Measurements from ENCODE around the gene BPIFB3.

The BPIFB3 gene

GRCh38 chr20:33063271-33063670, 9.6 kb downstream of the BPIFB3 start:
- DNase-seq = no peak

DNA sequence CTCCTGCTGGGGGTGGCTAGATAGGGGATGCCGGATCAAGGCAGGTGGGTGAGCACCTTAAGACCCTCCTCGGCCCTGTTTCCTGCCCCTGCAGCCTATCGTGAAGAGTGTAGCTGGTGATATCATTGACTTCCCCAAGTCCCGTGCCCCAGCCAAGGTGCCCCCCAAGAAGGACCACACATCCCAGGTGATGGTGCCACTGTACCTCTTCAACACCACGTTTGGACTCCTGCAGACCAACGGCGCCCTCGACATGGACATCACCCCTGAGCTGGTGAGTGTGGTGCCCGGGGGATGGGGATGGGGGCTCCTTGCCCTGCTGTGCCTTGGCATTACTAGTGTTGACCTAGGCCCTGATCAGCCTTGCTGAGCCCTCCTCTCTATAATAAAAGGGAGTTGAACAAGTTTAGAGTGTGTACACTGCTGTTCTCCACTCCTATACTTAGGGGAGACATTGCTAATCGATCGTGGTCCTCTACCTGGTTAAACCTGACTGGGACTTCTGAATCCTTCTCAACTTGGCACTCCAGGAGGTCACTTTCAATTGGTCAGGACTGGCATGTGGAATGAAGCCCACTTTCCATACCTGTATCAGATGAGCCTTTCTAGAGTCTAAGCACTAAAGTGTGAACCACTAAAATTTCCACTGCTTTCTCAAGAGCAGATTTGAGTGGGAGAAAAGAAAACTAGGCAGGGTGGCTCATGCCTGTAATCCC, 11.0 kb downstream of the BPIFB3 start:
- DNase-seq = no peak

- no peak for DNase-seq
Measured at GRCh38 chr20:33065785-33066184, 12.1 kb downstream of the BPIFB3 start.

DNA sequence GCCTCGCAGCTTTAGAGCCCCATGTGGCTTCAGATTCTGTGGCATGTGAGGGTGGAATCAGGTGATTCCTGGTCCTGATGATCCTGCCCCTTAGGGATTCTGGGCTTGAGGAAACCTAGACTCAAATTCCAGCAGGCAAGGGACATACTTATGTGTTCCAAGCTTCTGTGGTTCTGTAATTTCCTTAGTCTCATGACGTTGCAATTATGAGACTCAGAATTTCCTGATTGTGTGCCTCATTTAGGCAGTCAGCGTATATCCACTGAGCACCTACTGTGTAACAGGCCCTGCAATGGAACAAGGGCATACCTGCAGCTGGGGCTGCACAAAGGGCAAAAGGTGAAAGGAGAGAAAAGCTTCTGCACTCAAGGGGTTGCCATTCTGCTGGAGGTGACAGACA, 14.1 kb downstream of the BPIFB3 start:
- DNase-seq = no peak

GRCh38 chr20:33068251-33068939, 14.7 kb downstream of the BPIFB3 start:
- no peak for DNase-seq

DNA sequence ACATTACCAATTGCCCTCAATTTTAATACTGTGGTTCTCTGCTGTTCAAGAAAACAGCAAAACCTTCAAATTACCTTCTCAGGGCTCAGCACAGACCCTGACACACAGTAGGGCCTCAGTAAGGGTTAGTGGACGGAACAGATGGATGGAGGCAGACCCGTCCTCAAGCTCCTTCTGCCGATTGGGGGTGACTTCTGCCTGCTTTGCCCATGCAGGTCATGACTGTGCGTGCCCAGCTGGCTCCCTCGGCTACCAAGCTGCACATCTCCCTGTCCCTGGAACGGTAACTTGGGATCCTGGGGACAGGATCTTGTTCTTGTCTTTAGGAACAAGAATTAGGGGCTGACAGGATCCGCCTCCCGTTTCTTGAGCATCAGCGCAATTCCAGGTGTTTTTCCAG, 16.0 kb downstream of the BPIFB3 start:
- DNase-seq = no peak

DNA sequence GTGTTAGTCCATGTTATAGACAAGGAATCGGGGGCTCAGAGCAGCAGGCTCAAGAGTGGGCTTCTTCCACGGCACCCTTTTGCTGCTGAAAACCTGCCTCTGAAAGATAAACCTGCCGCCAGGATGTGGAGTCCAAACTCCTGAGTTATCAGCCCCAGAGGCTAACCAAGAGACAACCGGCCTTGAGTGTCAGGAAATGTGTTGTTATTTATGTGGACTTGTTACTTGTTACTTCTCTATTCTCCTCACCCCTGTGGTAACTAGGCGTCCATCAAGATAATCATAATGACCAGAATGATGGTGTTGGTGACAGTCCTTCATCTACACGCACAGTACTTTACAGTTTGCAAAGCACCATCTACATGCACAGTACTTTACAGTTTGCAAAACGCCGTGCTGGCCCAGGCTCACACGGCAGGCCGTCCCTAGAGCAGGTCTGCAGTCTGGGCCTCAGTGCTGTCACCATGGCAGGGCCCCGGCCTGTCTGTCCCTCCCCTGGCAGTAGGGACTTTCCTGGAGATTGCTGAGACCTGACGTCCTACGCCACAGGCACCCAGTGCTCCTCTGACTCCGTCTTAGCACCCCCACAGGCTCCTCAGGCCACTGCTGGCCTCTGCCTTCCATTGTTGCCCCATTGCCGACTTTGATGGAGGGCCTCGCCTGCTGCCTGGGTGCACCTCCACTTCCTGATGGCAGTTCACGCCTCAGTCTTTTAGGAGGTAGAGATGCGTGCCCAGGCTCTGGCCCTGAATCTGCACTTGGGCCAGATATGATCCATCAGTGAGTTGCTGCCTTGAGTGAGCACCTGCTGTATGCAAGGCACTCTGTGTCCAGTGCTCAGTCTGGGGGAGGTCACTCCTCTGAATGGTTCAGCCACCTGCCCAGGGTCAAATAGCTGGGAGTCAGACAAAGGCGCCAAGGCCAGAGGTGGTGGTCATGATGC, 16.7 kb downstream of the BPIFB3 start:
- no peak for DNase-seq

DNA sequence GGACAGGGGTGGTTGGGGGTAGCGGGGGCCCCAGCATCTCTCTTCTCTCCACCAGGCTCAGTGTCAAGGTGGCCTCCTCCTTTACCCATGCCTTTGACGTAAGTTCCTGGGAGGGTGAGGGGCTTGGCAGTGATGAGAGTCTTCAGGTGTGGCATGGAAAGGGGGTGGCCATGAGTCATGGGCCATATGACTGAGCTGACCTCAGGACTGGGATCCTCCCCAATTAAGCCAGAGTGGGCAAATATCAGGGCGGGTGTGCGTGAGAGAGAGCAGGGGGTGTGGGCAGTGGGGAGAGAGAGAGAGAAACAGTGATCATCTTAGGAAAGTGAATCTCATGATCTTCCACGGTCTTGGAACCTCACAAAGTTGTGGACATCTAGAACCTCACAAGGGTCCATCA, 17.5 kb downstream of the BPIFB3 start:
- DNase-seq = no peak

DNA sequence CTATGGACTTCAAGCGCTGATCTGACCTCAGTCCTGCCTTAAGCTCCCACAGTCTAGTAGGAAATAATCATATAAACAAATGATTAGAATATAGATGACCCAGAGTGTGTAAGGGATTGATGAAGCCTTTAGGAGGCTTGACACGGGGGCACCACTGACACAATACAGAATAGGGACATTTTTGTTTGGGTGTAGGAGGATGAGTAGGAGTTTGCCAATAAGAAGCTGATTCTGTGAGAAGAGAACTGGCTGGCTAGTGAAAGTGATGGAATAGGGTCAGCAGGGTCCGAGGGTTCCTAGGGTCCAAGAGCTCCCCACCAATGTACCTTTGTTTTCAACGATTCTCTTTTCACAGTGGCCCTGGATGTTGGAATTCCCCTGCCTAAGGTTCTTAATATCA, 18.7 kb downstream of the BPIFB3 start:
- no peak for DNase-seq

- DNase-seq = no peak
Measured at GRCh38 chr20:33072813-33073212, 19.1 kb downstream of the BPIFB3 start.

GRCh38 chr20:33074675-33075074, 21.0 kb downstream of the BPIFB3 start:
- no peak for DNase-seq

GRCh38 chr20:33075281-33075680, 21.6 kb downstream of the BPIFB3 start:
- DNase-seq = no peak

DNA sequence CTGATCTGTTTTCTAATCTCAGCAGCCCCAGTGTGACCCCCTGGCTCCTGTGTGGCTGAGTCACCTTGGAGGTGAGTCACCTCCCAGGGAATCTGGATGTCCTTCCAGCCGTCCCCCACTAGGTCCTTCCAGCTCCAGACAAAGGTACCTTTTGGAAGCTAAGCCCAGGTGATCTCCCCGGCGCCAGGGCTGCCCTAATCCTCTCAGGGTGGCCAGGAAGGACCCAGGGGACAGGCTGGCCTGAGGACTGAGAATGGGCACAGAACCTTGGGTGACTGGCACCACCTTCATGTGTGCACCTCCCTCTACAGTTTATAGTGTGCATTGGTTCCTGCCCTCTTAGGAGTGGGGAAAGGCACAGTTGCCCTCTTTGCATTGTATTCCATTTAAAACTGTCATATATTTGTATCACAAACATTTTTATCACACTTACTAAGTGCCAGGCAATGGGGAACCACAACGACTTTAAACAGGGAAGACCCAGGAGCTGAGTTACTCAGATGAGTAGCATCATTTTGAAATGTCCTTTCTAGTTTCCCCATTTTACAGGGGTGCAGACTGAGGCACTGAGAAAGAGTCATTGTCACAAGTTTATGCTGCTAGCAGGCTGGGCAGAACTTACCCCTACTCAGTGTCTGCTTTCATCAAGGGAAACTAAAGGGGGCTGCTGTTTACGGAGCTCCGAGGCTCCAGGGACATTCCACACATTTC, 23.1 kb downstream of the BPIFB3 start:
- peak; percentile 23 to 41 for DNase-seq

DNA sequence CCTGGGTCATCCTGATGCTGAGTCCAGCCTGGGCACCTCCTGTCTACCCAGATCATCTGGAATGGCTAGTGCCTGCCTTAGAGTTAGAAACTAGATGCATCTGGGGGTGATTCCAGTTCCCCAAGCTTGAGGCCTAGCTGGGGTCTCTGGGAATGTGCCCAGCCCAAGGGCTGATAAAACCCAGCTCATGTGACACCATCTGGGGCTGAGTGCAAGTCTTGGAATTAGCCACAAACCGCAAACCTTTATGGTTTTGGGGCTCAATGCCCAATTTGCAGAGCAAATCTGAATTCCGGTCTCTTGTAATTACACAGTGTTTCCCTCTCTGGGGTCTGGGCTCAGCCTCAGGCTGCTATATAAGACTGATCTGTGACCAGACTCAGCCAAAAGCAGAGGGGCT, 25.6 kb downstream of the BPIFB3 start, which contains the start of gene BPIFB4:
TSS of gene BPIFB4 (plus strand) at position 385 of the 400 bp plus-strand sequence. CDS start 1,884 bp downstream, outside the sequence.
- DNase-seq = no peak

DNA sequence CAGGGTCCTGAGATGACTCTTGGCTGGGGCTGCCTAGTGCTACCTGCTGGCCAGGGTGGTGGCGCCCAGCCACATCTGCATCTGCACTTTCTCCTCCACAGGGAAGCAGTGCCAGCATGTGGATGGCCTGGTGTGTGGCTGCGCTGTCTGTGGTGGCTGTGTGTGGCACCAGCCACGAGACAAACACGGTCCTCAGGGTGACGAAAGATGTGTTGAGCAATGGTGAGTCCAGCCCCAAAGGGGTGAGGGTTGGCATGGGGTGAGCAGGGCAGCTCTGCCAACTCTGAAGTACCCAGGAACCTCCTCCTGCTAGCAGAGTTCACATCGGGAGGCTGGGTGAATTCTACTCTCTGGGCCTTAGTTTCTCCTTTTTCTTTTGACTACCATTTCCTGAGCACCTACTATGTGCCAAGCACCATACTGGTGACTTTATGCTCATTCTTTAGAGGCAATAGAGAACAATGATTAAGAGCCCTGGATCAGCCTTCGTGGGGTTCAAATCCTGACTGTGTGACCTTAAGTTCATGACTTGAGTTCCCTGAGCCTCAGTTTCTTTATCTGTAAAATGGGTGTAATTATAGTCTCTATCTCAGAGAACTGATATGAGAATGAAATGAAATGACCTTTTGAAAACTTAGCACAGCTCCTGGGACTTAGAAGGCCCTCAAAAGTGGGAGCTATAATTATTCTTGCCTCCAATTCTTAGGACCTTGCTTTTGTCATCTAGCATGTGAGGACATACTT, 27.9 kb downstream of the BPIFB3 start:
- no peak for DNase-seq

GRCh38 chr20:33082546-33082945, 28.8 kb downstream of the BPIFB3 start:
- no peak for DNase-seq

DNA sequence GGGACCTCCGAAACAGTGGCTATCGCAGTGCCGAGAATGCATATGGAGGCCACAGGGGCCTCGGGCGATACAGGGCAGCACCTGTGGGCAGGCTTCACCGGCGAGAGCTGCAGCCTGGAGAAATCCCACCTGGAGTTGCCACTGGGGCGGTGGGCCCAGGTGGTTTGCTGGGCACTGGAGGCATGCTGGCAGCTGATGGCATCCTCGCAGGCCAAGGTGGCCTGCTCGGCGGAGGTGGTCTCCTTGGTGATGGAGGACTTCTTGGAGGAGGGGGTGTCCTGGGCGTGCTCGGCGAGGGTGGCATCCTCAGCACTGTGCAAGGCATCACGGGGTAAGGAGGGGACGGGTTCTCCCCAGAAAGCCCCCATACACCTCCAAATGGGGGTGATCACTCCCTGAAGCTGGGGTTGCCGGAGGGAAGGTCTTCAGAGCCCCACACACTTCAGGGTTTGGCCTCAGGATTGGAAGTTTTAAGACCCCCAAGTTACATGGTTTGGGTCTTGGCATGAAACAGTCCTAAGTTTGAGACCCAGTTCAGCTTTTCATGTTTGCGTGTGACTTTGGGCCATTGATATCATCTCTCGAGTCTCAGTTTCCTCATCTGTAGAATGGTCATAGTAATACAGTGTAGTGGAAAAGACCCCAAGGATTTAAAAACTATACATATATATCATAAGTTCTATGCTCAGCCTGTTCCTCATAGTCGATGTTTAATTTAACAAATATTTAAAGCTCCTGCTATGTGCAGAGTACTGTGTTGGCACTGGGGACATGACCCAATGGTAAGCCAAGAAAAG, 30.0 kb downstream of the BPIFB3 start:
- no peak for DNase-seq

GRCh38 chr20:33084722-33085121, 31.0 kb downstream of the BPIFB3 start:
- DNase-seq = no peak

DNA sequence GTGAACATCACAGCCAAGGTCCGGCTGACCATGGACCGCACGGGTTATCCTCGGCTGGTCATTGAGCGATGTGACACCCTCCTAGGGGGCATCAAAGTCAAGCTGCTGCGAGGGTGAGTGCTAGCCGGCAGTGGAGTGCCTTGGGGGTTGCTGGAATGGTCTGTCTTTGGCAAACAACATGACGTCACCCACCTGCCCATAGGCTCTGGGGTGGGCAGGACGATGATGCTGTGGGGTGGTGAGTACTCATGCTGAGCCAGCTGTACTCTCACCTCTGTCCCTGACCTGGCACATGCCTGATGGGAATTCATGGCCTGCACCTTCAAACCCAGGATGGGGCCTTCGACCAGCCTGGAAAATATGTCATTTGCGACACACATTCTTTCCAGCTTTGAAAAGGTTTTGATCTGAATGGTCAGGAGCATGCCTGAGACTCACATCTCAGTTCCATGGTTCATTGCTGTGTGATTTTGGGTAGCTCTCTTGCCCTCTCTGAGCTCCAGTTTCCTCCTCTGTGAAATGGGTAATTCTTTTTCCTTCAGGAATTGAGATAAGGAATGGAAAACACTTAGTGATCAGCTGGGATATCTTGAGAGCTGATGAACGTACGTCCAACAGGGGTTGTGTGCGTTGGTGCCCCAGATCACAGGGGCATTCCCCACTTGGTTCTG, 32.5 kb downstream of the BPIFB3 start:
- DNase-seq = no peak

- DNase-seq = no peak
Measured at GRCh38 chr20:33091147-33091546, 37.4 kb downstream of the BPIFB3 start.

DNA sequence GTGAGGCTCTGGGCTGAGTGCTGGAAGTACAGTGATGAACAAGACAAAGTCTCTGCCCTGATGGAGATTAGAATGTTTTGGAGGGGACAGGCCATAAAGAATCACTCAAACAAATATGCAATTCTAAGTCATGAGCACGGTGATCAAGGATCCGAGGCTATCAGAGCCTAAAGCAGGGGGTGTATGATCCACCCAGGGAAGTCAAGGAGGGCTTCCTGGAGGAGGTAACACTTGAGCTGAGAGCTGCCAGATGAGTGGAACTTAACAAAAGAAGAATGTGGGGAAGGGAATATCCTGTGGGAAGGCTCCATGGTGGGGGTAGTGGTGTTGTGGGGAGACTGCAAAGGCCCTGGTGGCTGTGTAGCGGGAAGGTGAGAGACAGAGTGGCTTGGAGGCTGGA, 38.0 kb downstream of the BPIFB3 start:
- DNase-seq = no peak

Measured in CD4-positive, alpha-beta T cell treated with Interleukin-1 beta for 1 hour (primary cell).